BJ (cell line): ENCODE results near the gene DDOST. TPM values are rescaled to one million over a fixed set of nuclear protein-coding genes. Genes with fewer than 3 reads are reported as not detected.
"Not testable (repeated sequence)": the region's sequence is repeated elsewhere in the genome, so short reads cannot be mapped to it uniquely, and the experiment has no call there.

Experiments used
- CTCF ChIA-PET: fragments of 350-600 bp; formaldehyde crosslinking; extraction: SDS; loops from one replicate; lab custom pipeline; 2021; ENCODE audit warnings: antibody characterized with exemption, inconsistent platforms; lab: Yijun Ruan, JAX
- POLR2A ChIA-PET: fragments of 300-600 bp; sonication (Branson Sonifier 250); formaldehyde crosslinking; extraction: SDS; loops from one replicate; lab custom pipeline; 2021; ENCODE audit warnings: antibody characterized with exemption; lab: Charles Lee
- DNase-seq: peaks from one replicate; pipeline ENCODE4 v3.0.0-alpha.2; 2011; ENCODE audit warnings: low read depth
- H3K27me3 ChIP-seq: 2 replicates; pipeline ENCODE4 v1.6.0; 2011; ENCODE audit warnings: low read length; ENCODE audit not compliant: control insufficient read depth, insufficient read depth
- H3K36me3 ChIP-seq: 2 replicates; pipeline ENCODE4 v1.5.1; 2011; ENCODE audit warnings: low read length; ENCODE audit not compliant: control insufficient read depth, insufficient read depth
- H3K4me3 ChIP-seq: 2 replicates; pipeline ENCODE4 v1.5.1; 2011; ENCODE audit warnings: low read depth, mild to moderate bottlenecking, control low read depth, low read length
- CTCF ChIP-seq: IDR thresholded peaks from 2 replicates; pipeline ENCODE4 v1.5.1; 2011; ENCODE audit warnings: low read depth, mild to moderate bottlenecking, control low read depth, inconsistent platforms, low read length, moderate library complexity; ENCODE audit not compliant: insufficient read depth
- polyA plus RNA-seq: library from polyadenylated mRNA; depleted of rRNA; stranded (reverse); fragments of >200 nt; gene quantifications from 2 replicates; pipeline ENCODE4 v1.2.3, GENCODE V29; 2011

The DDOST gene
- polyA plus RNA-seq, 1 experiment: 581 TPM

DNA sequence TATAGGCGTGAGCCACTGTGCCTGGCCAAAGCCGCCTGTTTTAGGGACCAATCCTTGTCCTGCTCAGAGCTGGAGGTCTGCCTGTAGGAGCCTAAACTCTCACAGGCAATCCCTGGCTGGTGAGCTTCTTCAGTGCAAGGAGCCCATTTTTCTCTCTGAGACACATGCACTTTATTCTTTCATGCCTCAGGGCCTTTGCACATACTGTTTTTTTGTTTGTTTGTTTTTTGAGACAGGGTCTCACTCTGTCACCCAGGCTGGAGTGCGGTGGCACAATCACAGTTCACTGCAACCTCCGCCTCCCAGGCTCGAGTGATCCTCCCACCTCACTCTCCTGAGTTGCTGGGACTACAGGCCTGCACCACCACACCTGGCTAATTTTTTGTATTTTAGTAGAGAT, 49.5 kb downstream of the DDOST start:
- ChIA-PET CTCF (interaction anchor here (1.1 to 4.9 kb wide), 2 partner anchors 21 to 36 kb away, joined by 3 to 19 read pairs; partner anchors contain the start of gene PINK1), POLR2A (no interaction called here)
- H3K4me3 ChIP-seq: no peak overlapping the region
- no peaks in the 10 kb centered on the region for H3K27me3 ChIP-seq
- no peaks in the 10 kb centered on the region for H3K36me3 ChIP-seq
- TF ChIP-seq CTCF: no peak
- DNase-seq: no peak

DNA sequence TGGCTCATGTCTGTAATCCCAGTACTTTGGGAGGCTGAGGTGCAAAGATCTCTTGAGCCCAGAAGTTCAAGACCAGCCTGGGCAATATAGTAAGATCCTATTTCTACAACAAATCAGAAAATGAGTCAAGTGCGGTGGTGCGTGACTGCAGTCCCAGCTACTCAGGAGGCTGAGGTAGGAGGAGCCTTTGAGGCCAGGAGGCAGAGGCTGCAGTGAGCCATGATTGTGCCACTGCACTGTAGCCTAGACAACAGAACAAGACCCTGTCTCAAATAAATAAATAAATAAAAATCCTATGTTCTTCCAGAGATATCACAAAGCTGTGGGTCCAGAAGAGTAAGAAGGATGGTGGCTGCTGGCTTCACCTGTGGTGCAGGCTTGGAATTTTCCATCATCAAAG, 50.2 kb downstream of the DDOST start:
- H3K4me3 ChIP-seq: no peak overlapping the region
- no peak for DNase-seq
- no peaks in the 10 kb centered on the region for H3K36me3 ChIP-seq
- ChIA-PET CTCF (interaction anchor here (1.1 to 4.9 kb wide), 2 partner anchors 22 to 35 kb away, joined by 3 to 19 read pairs; partner anchors contain the start of gene PINK1), POLR2A (no interaction called here)
- no peak for TF ChIP-seq CTCF
- H3K27me3 ChIP-seq: no peaks in the 10 kb centered on the region

GRCh38 chr1:20609541-20609940, 51.6 kb downstream of the DDOST start:
- Histone ChIP-seq H3K36me3 (no peaks in the 10 kb centered on the region), H3K4me3 (no peak overlapping the region), H3K27me3 (no peaks in the 10 kb centered on the region)
- DNase-seq: no peak
- ChIA-PET CTCF (interaction anchor here (0.8 to 2.2 kb wide), 2 partner anchors 24 to 803 kb away, joined by 4 to 8 read pairs; no protein-coding TSS in a partner anchor), POLR2A (no interaction called here)
- no peak for TF ChIP-seq CTCF

DNA sequence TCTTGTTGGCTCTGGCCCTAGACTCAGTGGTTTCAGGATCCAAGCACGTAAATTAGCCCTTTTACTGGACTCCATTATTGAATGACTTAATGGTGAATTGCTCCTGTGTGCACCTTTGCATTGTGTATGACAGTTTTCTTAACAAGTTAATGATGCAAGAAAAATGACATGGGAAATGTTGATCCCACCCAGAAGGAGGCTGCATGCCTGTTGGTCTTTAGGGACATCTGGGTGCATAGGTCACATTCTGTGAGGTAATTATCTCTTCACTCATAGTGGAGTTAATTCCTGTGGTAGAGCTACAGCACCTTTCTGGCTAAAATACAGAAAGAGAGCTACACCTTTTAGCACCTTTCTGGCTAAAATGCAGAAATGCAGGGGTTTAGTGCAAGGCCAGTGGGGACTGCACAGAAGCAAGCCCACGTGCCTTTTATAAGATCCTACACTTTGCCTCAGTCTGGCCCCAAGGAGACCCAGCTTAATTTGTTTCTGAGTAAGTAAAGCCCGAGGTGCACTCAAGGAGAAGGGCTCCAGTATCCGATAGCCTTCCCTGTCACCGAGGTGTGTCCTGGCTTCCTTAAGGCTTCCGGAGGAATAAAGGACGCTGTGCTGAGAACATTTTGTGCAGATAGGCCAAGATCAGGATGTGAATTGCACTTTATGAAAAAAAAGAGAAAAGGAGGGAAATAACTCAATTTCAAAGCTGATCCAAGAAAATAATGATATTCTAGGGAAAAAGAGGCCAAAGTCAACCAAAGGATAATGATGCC, 54.2 kb downstream of the DDOST start:
- H3K4me3 ChIP-seq, H3K36me3 ChIP-seq, H3K27me3 ChIP-seq, POLR2A ChIA-PET, DNase-seq: not testable (repeated sequence)
- CTCF ChIA-PET: interaction anchor here (0.8 to 2.2 kb wide), 3 partner anchors 12 to 27 kb away, joined by 3 to 8 read pairs (median 4); no protein-coding TSS in a partner anchor

GRCh38 chr1:20604678-20605077, 56.5 kb downstream of the DDOST start:
- POLR2A ChIA-PET: no interaction called here
- Histone ChIP-seq H3K36me3 (no peaks in the 10 kb centered on the region), H3K4me3 (no peak overlapping the region), H3K27me3 (no peaks in the 10 kb centered on the region)
- no peak for TF ChIP-seq CTCF
- CTCF ChIA-PET: interaction anchor here (1.0 kb wide), 1 partner anchor 12 kb away, joined by 3 read pairs; no protein-coding TSS in a partner anchor
- no peak for DNase-seq
